WTC11 (cell line): ENCODE results near the gene TNPO3. TPM values are rescaled to one million over a fixed set of nuclear protein-coding genes. Genes with fewer than 3 reads are reported as not detected.
"Not testable (repeated sequence)": the region's sequence is repeated elsewhere in the genome, so short reads cannot be mapped to it uniquely, and the experiment has no call there.

Experiments
- ATAC-seq: fragments of 200-7000 bp; cut with Tn5 transposase; 2 replicates; pipeline ENCODE4 v1.10.0; 2021; ENCODE audit warnings: mild to moderate bottlenecking, moderate library complexity
- CTCF ChIA-PET: fragments of 300-600 bp; sonication (Branson Sonifier 250); formaldehyde crosslinking; loops from one replicate; lab custom pipeline; 2021; ENCODE audit warnings: antibody characterized with exemption; lab: Charles Lee
- POLR2A ChIA-PET: fragments of 350-600 bp; sonication (Branson Sonifier 250); formaldehyde crosslinking; loops from one replicate; lab custom pipeline; 2021; ENCODE audit warnings: antibody characterized with exemption; lab: Charles Lee
- DNase-seq: peaks from one replicate; pipeline ENCODE4 v3.0.0; 2021; ENCODE audit warnings: low spot score
- H3K27ac Mint-ChIP-seq: 2 replicates; pipeline ENCODE4 v1.8.0; 2021; ENCODE audit warnings: mixed read lengths
- H3K27me3 Mint-ChIP-seq: 2 replicates; pipeline ENCODE4 v1.8.0; 2021; ENCODE audit warnings: low read depth, mild to moderate bottlenecking, moderate library complexity, mixed read lengths
- H3K36me3 Mint-ChIP-seq: 2 replicates; pipeline ENCODE4 v1.8.0; 2021; ENCODE audit warnings: mixed read lengths
- H3K4me1 Mint-ChIP-seq: 2 replicates; pipeline ENCODE4 v1.8.0; 2022; ENCODE audit warnings: mixed read lengths
- H3K4me3 Mint-ChIP-seq: 2 replicates; pipeline ENCODE4 v1.8.0; 2021; ENCODE audit warnings: mild to moderate bottlenecking, moderate library complexity, mixed read lengths
- H3K9me3 Mint-ChIP-seq: 2 replicates; pipeline ENCODE4 v1.8.0; 2021; ENCODE audit warnings: mixed read lengths
- ATF1 ChIP-seq: sonication (generic); formaldehyde crosslinking; IDR thresholded peaks from 2 replicates; pipeline ENCODE4 v1.8.1; 2023; ENCODE audit warnings: mild to moderate bottlenecking, moderate library complexity, missing genetic modification reagents
- CBFB ChIP-seq: sonication (generic); formaldehyde crosslinking; IDR thresholded peaks from 2 replicates; pipeline ENCODE4 v1.8.1; 2022; ENCODE audit warnings: mild to moderate bottlenecking, low read depth, missing genetic modification reagents
- HMGA2 ChIP-seq: fragments of 250-450 bp; sonication (Bioruptor Pico); IDR thresholded peaks from 2 replicates; pipeline ENCODE4 v1.4.0; 2021; ENCODE audit warnings: mild to moderate bottlenecking, moderate library complexity
- NFE2L1 ChIP-seq: sonication (generic); formaldehyde crosslinking; IDR thresholded peaks from 2 replicates; pipeline ENCODE4 v1.8.1; 2023; ENCODE audit warnings: missing genetic modification reagents
- OVOL2 ChIP-seq: fragments of 250-450 bp; sonication (Bioruptor Pico); IDR thresholded peaks from 2 replicates; pipeline ENCODE4 v1.9.0; 2021; ENCODE audit warnings: mild to moderate bottlenecking, borderline replicate concordance
- SP1 ChIP-seq: sonication (generic); formaldehyde crosslinking; conservative IDR thresholded peaks from 2 replicates; pipeline ENCODE4 v1.8.1; 2022; ENCODE audit warnings: missing genetic modification reagents
- TEAD1 ChIP-seq: sonication (generic); formaldehyde crosslinking; IDR thresholded peaks from 2 replicates; pipeline ENCODE4 v1.8.0; 2022; ENCODE audit warnings: mild to moderate bottlenecking, missing genetic modification reagents
- ZNF121 ChIP-seq: sonication (generic); formaldehyde crosslinking; IDR thresholded peaks from 2 replicates; pipeline ENCODE4 v1.8.0; 2023; ENCODE audit warnings: missing genetic modification reagents
- ZNF138 ChIP-seq: sonication (generic); formaldehyde crosslinking; conservative IDR thresholded peaks from 2 replicates; pipeline ENCODE4 v1.8.1; 2022; ENCODE audit warnings: mild to moderate bottlenecking, moderate library complexity, missing genetic modification reagents
- ZNF263 ChIP-seq: sonication (generic); formaldehyde crosslinking; IDR thresholded peaks from 2 replicates; pipeline ENCODE4 v1.8.1; 2022; ENCODE audit warnings: low read depth, mild to moderate bottlenecking, moderate library complexity, missing genetic modification reagents
- total RNA-seq: library from RNA; stranded (reverse); gene quantifications from 3 replicates; pipeline ENCODE4 v1.2.3, GENCODE V29; 2021
- TF ChIP-seq, protein P1 (sequence below): sonication (generic); formaldehyde crosslinking; IDR thresholded peaks from 2 replicates; pipeline ENCODE4 v1.8.1; 2023; ENCODE audit warnings: mild to moderate bottlenecking, moderate library complexity, missing genetic modification reagents
- TF ChIP-seq, protein P2 (sequence below): sonication (generic); formaldehyde crosslinking; IDR thresholded peaks from 2 replicates; pipeline ENCODE4 v1.8.1; 2022; ENCODE audit warnings: low read depth, mild to moderate bottlenecking, moderate library complexity, missing genetic modification reagents, borderline replicate concordance
- TF ChIP-seq, protein P3 (sequence below): sonication (generic); formaldehyde crosslinking; IDR thresholded peaks from 2 replicates; pipeline ENCODE4 v1.8.0; 2022; ENCODE audit warnings: mild to moderate bottlenecking, missing genetic modification reagents
- TF ChIP-seq, protein P4 (sequence below): sonication (generic); formaldehyde crosslinking; IDR thresholded peaks from 2 replicates; pipeline ENCODE4 v1.8.1; 2022; ENCODE audit warnings: low read depth, missing genetic modification reagents, borderline replicate concordance
- TF ChIP-seq, protein P5 (sequence below): sonication (generic); formaldehyde crosslinking; conservative IDR thresholded peaks from 2 replicates; pipeline ENCODE4 v1.8.1; 2023; ENCODE audit warnings: mild to moderate bottlenecking, low read depth, missing genetic modification reagents, moderate library complexity
- TF ChIP-seq, protein P6 (sequence below): fragments of 250-450 bp; sonication (Bioruptor Pico); IDR thresholded peaks from 2 replicates; pipeline ENCODE4 v1.9.0; 2021; ENCODE audit warnings: mild to moderate bottlenecking
- TF ChIP-seq, protein P7 (sequence below): sonication (generic); formaldehyde crosslinking; IDR thresholded peaks from 2 replicates; pipeline ENCODE4 v1.8.0; 2022; ENCODE audit warnings: mild to moderate bottlenecking, missing genetic modification reagents

Gene TNPO3
- total RNA-seq, 1 experiment from 2014 or later, result 91.7 TPM

DNA sequence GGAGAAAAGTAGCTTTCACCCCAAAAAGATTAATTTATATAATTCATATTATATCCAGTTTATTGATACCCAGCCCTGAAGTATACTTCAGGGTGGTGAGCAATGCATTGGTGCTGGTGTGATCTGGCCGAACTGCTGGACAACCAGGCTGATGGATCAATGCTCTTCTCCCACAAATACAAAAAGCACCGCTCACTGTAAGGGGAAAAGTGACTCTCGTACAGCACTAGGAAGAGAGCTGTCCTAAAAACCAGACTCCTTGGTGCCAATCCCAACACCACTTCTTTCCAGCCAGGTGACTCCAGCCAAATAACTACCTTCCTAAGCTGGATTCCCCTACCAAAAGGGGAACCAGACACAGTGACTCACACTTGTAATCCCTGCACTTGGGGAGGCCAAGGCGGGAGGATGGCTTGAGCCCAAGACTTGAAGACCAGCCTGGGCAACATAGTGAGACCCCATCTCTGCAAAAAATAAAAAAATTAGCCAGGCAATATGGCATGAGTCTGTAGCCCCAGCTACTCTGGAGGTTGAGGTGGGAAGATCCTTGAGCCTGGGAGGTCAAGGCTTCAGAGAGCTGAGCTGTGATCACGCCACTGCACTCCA is 13.1 kb upstream of the TNPO3 start:
- ChIA-PET POLR2A (interaction anchor here (2.1 kb wide), 1 partner anchor 14 kb away, joined by 6 read pairs; no protein-coding TSS in a partner anchor), CTCF (interaction anchor here (4.9 kb wide), 1 partner anchor 23 kb away, joined by 30 read pairs; no protein-coding TSS in a partner anchor)
- H3K27ac Mint-ChIP-seq, result no peak overlapping the region
- no peaks in the 10 kb centered on the region; the same call in 1 of the 2 replicates for H3K27me3 Mint-ChIP-seq
- H3K9me3 Mint-ChIP-seq, result peaks cover 3% of the 10 kb centered on the region; the same call in 1 of the 2 replicates
- DNase-seq (no peak), ATAC-seq (no peak)
- TF ChIP-seq NFE2L1 (CRISPR knock-in tag), result no peak
- no peak for TF ChIP-seq ATF1 (CRISPR knock-in tag)
- peak; percentile 95 for TF ChIP-seq ZNF121 (CRISPR knock-in tag)
- H3K4me1 Mint-ChIP-seq, result peaks cover 23% of the 10 kb centered on the region
- no peaks in the 10 kb centered on the region for H3K36me3 Mint-ChIP-seq
- H3K4me3 Mint-ChIP-seq, result no peak overlapping the region

DNA sequence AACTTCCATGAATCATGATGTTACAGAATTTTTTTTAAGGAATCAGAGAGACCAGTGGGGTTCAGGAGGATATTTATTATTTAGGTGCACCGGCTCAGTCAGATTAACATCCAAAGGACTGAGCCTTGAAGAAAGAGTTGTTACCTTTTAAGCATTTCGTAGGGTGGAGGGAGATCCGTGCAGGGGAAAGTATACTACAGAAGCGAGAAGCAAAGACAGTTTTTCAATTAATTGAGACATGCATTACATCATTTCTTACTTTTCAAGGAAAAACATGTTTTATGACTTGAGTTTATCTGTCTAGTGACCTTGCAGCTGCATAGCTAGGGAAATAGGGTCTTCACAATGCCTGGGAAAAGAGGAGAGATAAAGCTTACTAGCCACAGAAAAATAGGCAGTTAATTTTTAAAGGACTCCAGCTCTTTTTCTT is 12.2 kb upstream of the TNPO3 start:
- CTCF ChIA-PET, result interaction anchor here (1.2 to 4.9 kb wide), 3 partner anchors 12 to 97 kb away, joined by 4 to 30 read pairs (median 7); partner anchors contain the start of gene TNPO3
- peak; percentile 30 for ATAC-seq
- not testable (repeated sequence) for DNase-seq, H3K36me3 Mint-ChIP-seq, H3K27me3 Mint-ChIP-seq, H3K9me3 Mint-ChIP-seq
- POLR2A ChIA-PET, result interaction anchor here (0.7 to 2.1 kb wide), 2 partner anchors 13 to 584 kb away, joined by 3 to 6 read pairs; no protein-coding TSS in a partner anchor
- peaks cover 23% of the 10 kb centered on the region for H3K4me1 Mint-ChIP-seq
- H3K4me3 Mint-ChIP-seq, result peak overlapping the region; percentile 37
- H3K27ac Mint-ChIP-seq, result peak overlapping the region; percentile 95

DNA sequence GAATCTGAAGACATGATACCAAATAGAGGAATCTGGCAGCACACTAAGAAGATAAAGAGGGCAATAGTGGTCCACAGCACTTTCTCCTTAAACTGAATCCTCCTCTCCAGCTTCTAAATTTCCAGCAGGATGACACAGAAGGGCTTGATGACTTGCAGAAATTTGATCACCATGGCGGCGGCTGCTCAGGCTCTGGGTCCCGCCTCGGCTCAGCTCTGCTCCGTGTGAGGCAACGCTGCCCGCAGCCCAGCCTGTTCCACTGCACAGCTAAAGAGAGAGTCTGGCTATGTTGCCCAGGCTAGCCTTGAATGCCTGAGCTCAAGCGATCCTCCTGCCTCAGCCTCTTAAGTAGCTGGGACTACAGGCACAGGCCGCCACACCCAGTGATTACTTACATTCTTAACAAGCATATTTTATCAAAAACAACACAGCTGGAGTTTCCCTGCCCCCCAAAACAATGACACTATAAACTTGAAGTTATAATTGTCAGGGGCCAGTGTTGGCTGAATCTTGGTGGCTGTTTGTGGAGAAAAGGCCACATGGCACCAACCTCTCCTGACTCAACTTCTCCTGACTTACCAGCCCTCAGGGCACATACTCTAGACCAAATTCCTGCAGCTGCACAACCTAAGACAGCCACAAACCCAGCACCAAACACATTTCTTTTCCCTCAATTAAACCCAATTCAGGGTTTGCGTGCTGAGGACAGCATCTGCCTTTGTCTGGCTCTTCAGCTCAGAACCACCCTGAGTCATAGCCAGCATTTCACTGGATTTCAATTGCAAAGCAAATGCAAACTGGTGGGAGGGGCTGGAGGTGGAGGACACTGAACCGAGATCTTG is 11.6 kb upstream of the TNPO3 start:
- Mint-ChIP-seq H3K4me3 (peak overlapping the region; percentile 37), H3K36me3 (peaks cover 11% of the 10 kb centered on the region), H3K4me1 (peaks cover 23% of the 10 kb centered on the region), H3K27me3 (peaks cover 5% of the 10 kb centered on the region), H3K27ac (peak overlapping the region; percentile 95), H3K9me3 (peaks cover 16% of the 10 kb centered on the region)
- peak; percentile 38 for DNase-seq
- ATAC-seq, result peak; percentile 95
- ChIA-PET CTCF (interaction anchor here (1.2 to 4.9 kb wide), 4 partner anchors 12 to 119 kb away, joined by 3 to 30 read pairs (median 6); partner anchors contain the start of gene TNPO3), POLR2A (interaction anchor here (0.7 to 2.1 kb wide), 2 partner anchors 12 to 584 kb away, joined by 3 to 6 read pairs; no protein-coding TSS in a partner anchor)
- TF ChIP-seq HMGA2 (CRISPR knock-in tag) (no peak), NFE2L1 (CRISPR knock-in tag) (no peak), SP1 (no peak), ZNF263 (no peak), TEAD1 (no peak), OVOL2 (CRISPR knock-in tag) (no peak), ZNF121 (CRISPR knock-in tag) (peak; percentile 100), ZNF138 (CRISPR knock-in tag) (no peak), CBFB (CRISPR knock-in tag) (no peak), ATF1 (CRISPR knock-in tag) (no peak)
- TF ChIP-seq, protein P1, sequence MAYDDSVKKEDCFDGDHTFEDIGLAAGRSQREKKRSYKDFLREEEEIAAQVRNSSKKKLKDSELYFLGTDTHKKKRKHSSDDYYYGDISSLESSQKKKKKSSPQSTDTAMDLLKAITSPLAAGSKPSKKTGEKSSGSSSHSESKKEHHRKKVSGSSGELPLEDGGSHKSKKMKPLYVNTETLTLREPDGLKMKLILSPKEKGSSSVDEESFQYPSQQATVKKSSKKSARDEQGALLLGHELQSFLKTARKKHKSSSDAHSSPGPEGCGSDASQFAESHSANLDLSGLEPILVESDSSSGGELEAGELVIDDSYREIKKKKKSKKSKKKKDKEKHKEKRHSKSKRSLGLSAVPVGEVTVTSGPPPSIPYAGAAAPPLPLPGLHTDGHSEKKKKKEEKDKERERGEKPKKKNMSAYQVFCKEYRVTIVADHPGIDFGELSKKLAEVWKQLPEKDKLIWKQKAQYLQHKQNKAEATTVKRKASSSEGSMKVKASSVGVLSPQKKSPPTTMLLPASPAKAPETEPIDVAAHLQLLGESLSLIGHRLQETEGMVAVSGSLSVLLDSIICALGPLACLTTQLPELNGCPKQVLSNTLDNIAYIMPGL (CRISPR knock-in tag), result no peak
- TF ChIP-seq, protein P2, sequence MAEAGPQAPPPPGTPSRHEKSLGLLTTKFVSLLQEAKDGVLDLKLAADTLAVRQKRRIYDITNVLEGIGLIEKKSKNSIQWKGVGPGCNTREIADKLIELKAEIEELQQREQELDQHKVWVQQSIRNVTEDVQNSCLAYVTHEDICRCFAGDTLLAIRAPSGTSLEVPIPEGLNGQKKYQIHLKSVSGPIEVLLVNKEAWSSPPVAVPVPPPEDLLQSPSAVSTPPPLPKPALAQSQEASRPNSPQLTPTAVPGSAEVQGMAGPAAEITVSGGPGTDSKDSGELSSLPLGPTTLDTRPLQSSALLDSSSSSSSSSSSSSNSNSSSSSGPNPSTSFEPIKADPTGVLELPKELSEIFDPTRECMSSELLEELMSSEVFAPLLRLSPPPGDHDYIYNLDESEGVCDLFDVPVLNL (CRISPR knock-in tag), result no peak
- TF ChIP-seq, protein P3, sequence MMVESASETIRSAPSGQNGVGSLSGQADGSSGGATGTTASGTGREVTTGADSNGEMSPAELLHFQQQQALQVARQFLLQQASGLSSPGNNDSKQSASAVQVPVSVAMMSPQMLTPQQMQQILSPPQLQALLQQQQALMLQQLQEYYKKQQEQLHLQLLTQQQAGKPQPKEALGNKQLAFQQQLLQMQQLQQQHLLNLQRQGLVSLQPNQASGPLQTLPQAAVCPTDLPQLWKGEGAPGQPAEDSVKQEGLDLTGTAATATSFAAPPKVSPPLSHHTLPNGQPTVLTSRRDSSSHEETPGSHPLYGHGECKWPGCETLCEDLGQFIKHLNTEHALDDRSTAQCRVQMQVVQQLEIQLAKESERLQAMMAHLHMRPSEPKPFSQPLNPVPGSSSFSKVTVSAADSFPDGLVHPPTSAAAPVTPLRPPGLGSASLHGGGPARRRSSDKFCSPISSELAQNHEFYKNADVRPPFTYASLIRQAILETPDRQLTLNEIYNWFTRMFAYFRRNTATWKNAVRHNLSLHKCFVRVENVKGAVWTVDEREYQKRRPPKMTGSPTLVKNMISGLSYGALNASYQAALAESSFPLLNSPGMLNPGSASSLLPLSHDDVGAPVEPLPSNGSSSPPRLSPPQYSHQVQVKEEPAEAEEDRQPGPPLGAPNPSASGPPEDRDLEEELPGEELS (CRISPR knock-in tag), result no peak
- TF ChIP-seq, protein P4, sequence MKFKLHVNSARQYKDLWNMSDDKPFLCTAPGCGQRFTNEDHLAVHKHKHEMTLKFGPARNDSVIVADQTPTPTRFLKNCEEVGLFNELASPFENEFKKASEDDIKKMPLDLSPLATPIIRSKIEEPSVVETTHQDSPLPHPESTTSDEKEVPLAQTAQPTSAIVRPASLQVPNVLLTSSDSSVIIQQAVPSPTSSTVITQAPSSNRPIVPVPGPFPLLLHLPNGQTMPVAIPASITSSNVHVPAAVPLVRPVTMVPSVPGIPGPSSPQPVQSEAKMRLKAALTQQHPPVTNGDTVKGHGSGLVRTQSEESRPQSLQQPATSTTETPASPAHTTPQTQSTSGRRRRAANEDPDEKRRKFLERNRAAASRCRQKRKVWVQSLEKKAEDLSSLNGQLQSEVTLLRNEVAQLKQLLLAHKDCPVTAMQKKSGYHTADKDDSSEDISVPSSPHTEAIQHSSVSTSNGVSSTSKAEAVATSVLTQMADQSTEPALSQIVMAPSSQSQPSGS (CRISPR knock-in tag), result no peak
- TF ChIP-seq, protein P5, sequence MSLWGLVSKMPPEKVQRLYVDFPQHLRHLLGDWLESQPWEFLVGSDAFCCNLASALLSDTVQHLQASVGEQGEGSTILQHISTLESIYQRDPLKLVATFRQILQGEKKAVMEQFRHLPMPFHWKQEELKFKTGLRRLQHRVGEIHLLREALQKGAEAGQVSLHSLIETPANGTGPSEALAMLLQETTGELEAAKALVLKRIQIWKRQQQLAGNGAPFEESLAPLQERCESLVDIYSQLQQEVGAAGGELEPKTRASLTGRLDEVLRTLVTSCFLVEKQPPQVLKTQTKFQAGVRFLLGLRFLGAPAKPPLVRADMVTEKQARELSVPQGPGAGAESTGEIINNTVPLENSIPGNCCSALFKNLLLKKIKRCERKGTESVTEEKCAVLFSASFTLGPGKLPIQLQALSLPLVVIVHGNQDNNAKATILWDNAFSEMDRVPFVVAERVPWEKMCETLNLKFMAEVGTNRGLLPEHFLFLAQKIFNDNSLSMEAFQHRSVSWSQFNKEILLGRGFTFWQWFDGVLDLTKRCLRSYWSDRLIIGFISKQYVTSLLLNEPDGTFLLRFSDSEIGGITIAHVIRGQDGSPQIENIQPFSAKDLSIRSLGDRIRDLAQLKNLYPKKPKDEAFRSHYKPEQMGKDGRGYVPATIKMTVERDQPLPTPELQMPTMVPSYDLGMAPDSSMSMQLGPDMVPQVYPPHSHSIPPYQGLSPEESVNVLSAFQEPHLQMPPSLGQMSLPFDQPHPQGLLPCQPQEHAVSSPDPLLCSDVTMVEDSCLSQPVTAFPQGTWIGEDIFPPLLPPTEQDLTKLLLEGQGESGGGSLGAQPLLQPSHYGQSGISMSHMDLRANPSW (CRISPR knock-in tag), result no peak
- TF ChIP-seq, protein P6, sequence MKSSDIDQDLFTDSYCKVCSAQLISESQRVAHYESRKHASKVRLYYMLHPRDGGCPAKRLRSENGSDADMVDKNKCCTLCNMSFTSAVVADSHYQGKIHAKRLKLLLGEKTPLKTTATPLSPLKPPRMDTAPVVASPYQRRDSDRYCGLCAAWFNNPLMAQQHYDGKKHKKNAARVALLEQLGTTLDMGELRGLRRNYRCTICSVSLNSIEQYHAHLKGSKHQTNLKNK (CRISPR knock-in tag), result no peak
- TF ChIP-seq, protein P7, sequence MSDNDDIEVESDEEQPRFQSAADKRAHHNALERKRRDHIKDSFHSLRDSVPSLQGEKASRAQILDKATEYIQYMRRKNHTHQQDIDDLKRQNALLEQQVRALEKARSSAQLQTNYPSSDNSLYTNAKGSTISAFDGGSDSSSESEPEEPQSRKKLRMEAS (CRISPR knock-in tag), result 0 out of 2 replicates have a peak, but pooled peaks have one; percentile 27
